OCI-LY1 (cell line): Measurements from ENCODE around the gene KSR1.

ENCODE experiments used
- H2AFZ ChIP-seq: fragments of 200-600 bp; sonication (generic), shearing (Covaris generic); 2 replicates; pipeline ENCODE4 v1.6.0; 2014; ENCODE audit warnings: antibody characterized with exemption, mild to moderate bottlenecking, low read length
- H3F3A ChIP-seq: fragments of 200-600 bp; sonication (generic), shearing (Covaris generic); 2 replicates; pipeline ENCODE4 v1.6.0; 2014; ENCODE audit warnings: mild to moderate bottlenecking, antibody characterized with exemption, low read length, moderate library complexity; ENCODE audit not compliant: insufficient read depth
- H3K27ac ChIP-seq: fragments of 200-600 bp; sonication (generic); 2 replicates; pipeline ENCODE4 v1.5.1; 2014; ENCODE audit warnings: low read length, mixed run types, mild to moderate bottlenecking, low read depth; ENCODE audit not compliant: poor library complexity, severe bottlenecking
- H3K27me3 ChIP-seq: fragments of 200-600 bp; sonication (generic); 2 replicates; pipeline ENCODE4 v1.6.0; 2014; ENCODE audit warnings: antibody characterized with exemption, mild to moderate bottlenecking, low read length, moderate library complexity; ENCODE audit not compliant: insufficient read depth
- H3K36me3 ChIP-seq: fragments of 200-600 bp; sonication (generic); 2 replicates; pipeline ENCODE4 v1.6.1; 2014; ENCODE audit warnings: mild to moderate bottlenecking, antibody characterized with exemption, low read length, moderate library complexity, mixed read lengths; ENCODE audit not compliant: insufficient read depth
- H3K4me1 ChIP-seq: fragments of 200-600 bp; sonication (generic); 2 replicates; pipeline ENCODE4 v1.5.1; 2014; ENCODE audit warnings: mild to moderate bottlenecking, low read length, moderate library complexity; ENCODE audit not compliant: insufficient read depth, severe bottlenecking
- H3K4me2 ChIP-seq: fragments of 200-600 bp; sonication (generic), shearing (Covaris generic); 2 replicates; pipeline ENCODE4 v1.6.1; 2014; ENCODE audit warnings: low read length
- H3K4me3 ChIP-seq: fragments of 200-600 bp; sonication (generic); 2 replicates; pipeline ENCODE4 v1.5.1; 2014; ENCODE audit warnings: low read length, low read depth, mild to moderate bottlenecking, mixed read lengths; ENCODE audit not compliant: poor library complexity, severe bottlenecking
- H3K79me2 ChIP-seq: fragments of 200-600 bp; shearing (Covaris generic); 2 replicates; pipeline ENCODE4 v1.6.1; 2016; ENCODE audit warnings: mixed run types, low read length, mixed read lengths; ENCODE audit not compliant: insufficient read depth
- H3K9ac ChIP-seq: fragments of 200-600 bp; sonication (generic), shearing (Covaris generic); 2 replicates; pipeline ENCODE4 v1.6.1; 2014; ENCODE audit warnings: mild to moderate bottlenecking, low read length, mixed read lengths
- H3K9me2 ChIP-seq: fragments of 200-600 bp; sonication (generic), shearing (Covaris generic); 2 replicates; pipeline ENCODE4 v1.6.1; 2014; ENCODE audit warnings: low read depth, mild to moderate bottlenecking, low read length, mixed read lengths
- H3K9me3 ChIP-seq: fragments of 200-600 bp; shearing (Covaris generic); 2 replicates; pipeline ENCODE4 v1.6.1; 2014; ENCODE audit warnings: low read length, mixed read lengths
- H4K20me1 ChIP-seq: fragments of 200-600 bp; sonication (generic), shearing (Covaris generic); 2 replicates; pipeline ENCODE4 v1.6.0; 2016; ENCODE audit warnings: mild to moderate bottlenecking, low read length; ENCODE audit not compliant: insufficient read depth
- EZH2 ChIP-seq: fragments of 200-600 bp; sonication (generic), shearing (Covaris generic); IDR thresholded peaks from 2 replicates; pipeline ENCODE4 v1.8.0; 2017; ENCODE audit warnings: borderline replicate concordance, mixed run types, mild to moderate bottlenecking, antibody characterized with exemption, low read length, moderate library complexity, mixed read lengths
- TF ChIP-seq, protein P1 (sequence below): fragments of 200-600 bp; sonication (generic), shearing (Covaris generic); IDR thresholded peaks from 2 replicates; pipeline ENCODE4 v1.5.1; 2017; ENCODE audit warnings: mild to moderate bottlenecking, antibody characterized with exemption, low read length, moderate library complexity, mixed read lengths

The KSR1 gene

DNA sequence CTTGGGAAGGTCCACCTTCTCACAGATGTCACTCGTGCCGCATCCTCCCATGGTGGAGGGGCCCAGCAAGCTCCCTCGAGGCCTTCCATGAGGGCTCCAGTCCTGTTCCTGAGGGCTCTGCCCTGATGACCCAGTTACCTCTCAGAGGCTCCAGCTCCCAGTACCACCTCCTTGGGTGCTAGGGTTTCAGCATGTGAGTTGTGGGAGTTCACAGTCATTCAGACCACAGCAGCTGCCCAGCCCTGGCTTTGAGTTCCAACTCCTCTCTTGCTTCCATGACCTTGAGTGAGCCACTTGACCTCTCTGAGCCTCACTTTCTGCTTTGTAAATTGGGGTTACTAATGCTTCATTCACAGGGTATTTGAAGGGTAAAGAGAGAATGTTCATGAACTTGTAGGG is 137.6 kb downstream of the KSR1 start:
- Histone ChIP-seq H3K79me2 (no peaks in the 10 kb centered on the region), H3K4me2 (no peak overlapping the region), H3K27me3 (0 out of 2 replicates have a peak, but pooled peaks cover 4% of the 10 kb centered on the region), H3K4me1 (no peaks in the 10 kb centered on the region), H3K9ac (no peak overlapping the region), H3K27ac (no peak overlapping the region), H3K9me3 (no peaks in the 10 kb centered on the region), H3K9me2 (no peaks in the 10 kb centered on the region), H3K4me3 (no peak overlapping the region), H3F3A (no peaks in the 10 kb centered on the region), H4K20me1 (no peaks in the 10 kb centered on the region), H2AFZ (no peak overlapping the region), H3K36me3 (no peaks in the 10 kb centered on the region)
- TF ChIP-seq, protein P1, sequence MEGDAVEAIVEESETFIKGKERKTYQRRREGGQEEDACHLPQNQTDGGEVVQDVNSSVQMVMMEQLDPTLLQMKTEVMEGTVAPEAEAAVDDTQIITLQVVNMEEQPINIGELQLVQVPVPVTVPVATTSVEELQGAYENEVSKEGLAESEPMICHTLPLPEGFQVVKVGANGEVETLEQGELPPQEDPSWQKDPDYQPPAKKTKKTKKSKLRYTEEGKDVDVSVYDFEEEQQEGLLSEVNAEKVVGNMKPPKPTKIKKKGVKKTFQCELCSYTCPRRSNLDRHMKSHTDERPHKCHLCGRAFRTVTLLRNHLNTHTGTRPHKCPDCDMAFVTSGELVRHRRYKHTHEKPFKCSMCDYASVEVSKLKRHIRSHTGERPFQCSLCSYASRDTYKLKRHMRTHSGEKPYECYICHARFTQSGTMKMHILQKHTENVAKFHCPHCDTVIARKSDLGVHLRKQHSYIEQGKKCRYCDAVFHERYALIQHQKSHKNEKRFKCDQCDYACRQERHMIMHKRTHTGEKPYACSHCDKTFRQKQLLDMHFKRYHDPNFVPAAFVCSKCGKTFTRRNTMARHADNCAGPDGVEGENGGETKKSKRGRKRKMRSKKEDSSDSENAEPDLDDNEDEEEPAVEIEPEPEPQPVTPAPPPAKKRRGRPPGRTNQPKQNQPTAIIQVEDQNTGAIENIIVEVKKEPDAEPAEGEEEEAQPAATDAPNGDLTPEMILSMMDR = no peak
- TF ChIP-seq EZH2 = no peak

DNA sequence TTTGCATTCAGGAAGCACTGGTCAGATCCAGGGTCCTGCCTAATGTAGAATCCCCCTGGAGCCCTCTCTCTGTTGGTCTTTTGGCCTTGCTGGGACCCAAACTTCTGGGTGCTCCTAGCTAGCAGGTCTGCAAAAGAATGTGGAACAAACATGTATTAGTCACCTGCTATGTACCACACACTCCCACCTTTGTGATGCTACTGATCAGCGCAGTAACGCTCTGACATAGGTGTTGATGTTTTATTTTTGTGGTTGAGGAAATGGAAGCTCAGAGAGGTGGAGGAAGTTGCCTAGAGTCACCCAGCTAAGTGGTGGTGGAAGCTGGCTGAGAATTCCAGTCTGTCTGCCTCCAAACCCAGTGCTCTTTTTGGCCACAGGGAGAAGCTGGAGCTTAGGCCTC is 139.0 kb downstream of the KSR1 start:
- no peak for TF ChIP-seq EZH2
- TF ChIP-seq, protein P1 = no peak
- Histone ChIP-seq H3K9ac (no peak overlapping the region), H3K9me3 (no peaks in the 10 kb centered on the region), H3K36me3 (no peaks in the 10 kb centered on the region), H3K27me3 (0 out of 2 replicates have a peak, but pooled peaks cover 4% of the 10 kb centered on the region), H2AFZ (no peak overlapping the region), H3K4me1 (no peaks in the 10 kb centered on the region), H3F3A (no peaks in the 10 kb centered on the region), H3K27ac (no peak overlapping the region), H4K20me1 (no peaks in the 10 kb centered on the region), H3K79me2 (no peaks in the 10 kb centered on the region), H3K4me3 (no peak overlapping the region), H3K9me2 (no peaks in the 10 kb centered on the region), H3K4me2 (no peak overlapping the region)

DNA sequence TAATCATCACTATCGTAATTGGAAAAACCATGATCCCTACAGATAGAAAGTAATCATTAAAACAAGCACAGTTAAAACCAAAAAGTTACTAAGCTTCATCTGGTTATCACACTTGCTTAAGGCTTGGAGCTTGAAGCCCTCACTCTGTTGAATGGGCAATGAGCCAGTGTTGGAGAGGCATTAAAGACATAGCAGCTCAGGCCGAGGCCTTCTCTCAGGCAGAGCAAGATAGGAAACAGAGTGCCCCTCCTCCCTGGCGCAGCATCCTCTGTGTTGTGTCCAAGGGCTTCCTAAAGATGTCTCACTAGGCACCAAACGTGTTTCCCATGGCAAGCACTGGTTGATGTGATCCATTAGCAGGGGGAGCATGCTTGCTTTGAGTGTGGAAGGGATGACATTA is 139.8 kb downstream of the KSR1 start:
- Histone ChIP-seq H3K9me2 (no peaks in the 10 kb centered on the region), H3K27me3 (0 out of 2 replicates have a peak, but pooled peaks cover 4% of the 10 kb centered on the region), H3F3A (no peaks in the 10 kb centered on the region), H3K36me3 (no peaks in the 10 kb centered on the region), H3K4me3 (no peak overlapping the region), H3K27ac (no peak overlapping the region), H3K4me1 (no peaks in the 10 kb centered on the region), H3K9ac (no peak overlapping the region), H3K79me2 (no peaks in the 10 kb centered on the region), H4K20me1 (no peaks in the 10 kb centered on the region), H3K4me2 (no peak overlapping the region), H3K9me3 (no peaks in the 10 kb centered on the region), H2AFZ (no peak overlapping the region)
- TF ChIP-seq, protein P1 = no peak
- TF ChIP-seq EZH2 = no peak
